Activated CD4-positive, CD25-positive, alpha-beta regulatory T cell treated with anti-CD3 and anti-CD28 coated beads, Interleukin-2, amount 50 U/mL, for 16 hours (primary cell): ENCODE data around the gene RIOK2.

Experiments
- DNase-seq: peaks from one replicate; pipeline ENCODE4 v3.0.0-alpha.2; 2020; ENCODE audit warnings: low read depth, low spot score

The RIOK2 gene

DNA sequence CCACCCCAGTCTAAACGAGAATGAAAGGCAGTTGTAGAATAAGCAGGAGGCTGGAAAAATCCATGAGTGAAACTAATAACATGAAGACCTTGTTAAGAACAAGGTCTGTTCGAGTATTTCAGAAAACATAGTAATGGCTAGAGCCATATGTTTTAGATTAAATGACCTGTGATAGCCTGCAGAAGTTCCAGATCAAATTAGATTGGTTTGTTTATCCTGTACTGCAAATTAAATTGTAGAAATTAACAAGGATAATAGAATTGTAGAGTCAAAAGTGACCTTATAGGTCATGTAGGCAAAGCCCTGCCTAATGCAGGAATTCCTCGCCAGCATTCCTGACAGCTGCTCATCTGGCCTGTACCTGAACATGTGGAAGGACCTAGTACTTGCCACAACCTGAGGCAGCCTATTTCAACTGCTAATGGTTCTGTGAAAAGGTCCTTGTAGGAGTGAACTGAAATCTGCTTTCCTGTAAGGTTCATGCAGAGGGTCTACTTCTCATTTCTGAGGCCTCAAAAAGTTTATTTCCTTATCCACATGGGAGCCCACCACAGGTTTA is 57.8 kb downstream of the RIOK2 start:
- no peak for DNase-seq

DNA sequence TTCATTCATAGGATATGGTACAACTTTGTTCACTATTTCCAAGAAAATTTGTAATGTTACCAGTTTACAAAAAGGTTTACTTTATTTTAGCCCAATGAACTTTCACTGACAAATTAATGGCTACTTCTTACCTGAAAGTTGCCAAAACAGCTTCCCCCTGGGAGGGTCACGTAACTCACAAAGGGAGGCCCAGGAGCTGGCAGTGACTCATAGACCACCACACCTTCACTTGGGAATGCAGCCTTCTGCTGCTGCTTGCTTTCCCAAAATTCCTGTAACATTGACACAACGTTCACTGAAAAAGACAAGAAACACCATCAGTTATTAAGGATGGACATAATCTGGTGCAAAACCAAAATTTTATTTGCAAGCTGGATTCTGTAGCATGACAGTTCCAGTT is 58.7 kb downstream of the RIOK2 start:
- DNase-seq: no peak

DNA sequence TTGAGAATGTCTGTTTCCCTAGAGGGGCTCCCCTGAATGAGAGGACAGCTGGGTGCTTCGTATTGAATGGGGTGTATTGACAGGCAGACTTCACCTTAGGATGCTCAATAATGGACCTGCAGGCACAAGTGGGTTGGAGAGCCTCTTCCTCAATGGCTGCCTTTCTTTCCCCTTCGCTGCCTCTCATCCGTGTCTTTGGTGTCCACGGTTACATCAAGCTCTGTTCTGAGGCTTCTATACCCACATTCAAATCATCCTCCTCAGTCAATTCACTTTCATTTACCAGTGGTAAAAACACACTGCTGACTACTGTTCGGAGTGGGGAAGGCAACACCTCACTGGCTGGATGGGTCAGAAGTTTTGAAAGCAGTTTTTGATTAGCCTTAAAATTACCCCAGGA is 61.2 kb downstream of the RIOK2 start:
- no peak for DNase-seq

DNA sequence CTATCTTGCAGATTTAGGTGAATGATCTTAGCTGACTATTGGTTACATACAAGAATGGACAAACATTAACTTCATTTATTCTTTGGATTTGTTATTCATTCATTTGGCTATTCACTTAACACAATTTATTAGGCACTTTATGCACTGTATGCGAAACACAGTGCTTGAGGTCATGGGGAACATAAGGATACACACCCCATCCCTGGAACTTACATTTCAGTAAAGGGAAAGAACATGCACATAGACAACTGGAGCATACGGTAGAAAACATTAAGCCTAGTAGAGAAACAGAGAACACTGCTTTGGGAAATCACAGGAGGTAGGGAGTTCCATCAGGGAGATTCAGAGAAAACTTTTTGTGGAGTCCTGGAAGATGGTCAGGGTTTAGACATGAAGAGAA is 62.9 kb downstream of the RIOK2 start:
- DNase-seq: no peak

DNA sequence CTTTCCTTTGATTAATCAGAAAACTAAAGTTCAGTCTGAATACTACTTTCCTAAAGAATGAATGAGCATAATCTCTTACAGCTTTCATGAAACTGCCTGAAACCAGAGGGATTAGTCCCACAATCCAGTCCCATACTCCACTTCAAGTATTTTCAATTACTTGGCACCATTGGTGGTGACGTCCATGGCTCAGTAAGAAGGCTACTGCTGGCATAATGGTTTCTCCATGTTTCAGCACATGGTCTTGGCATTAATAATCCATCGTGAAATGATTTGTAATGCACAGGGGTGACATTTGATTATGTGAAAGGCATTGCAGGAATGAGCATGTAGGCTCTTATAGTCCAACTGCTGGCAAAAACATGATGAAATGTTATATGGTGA is 64.0 kb downstream of the RIOK2 start:
- no peak for DNase-seq

DNA sequence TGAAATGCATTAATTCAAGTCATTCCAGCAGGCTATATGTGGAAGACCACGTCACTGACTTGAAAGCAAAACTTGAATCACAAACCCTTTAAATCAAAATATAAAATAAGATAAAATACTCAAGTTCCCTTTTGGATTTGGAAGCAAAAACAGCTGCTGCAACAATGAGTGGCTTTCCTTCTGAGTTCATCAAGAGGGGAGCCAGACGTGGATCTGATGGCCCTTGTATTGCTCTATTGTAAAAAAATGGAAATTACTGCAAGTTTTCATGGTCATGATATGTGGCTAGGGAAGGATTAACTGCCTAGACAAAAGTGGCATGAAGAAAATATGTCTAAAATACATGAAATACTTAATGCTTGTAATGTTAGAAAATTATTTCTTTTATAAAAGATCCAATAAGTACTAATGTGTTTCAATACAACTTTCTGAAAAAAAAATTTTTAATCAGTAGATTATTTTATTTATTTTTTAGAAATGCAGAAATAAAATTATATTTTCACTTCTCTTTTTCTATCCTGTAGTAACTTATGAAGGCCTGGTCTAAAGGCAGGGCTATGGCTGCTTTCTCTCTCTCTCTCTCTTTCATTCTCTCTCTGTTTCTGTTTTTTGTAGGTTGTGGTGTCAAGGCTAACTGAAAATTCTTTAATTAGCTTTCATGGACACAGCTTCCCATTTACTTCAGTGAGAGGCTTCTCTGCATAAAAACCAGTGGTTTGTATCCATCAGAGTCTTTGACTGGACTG is 64.6 kb downstream of the RIOK2 start:
- no peak for DNase-seq

DNA sequence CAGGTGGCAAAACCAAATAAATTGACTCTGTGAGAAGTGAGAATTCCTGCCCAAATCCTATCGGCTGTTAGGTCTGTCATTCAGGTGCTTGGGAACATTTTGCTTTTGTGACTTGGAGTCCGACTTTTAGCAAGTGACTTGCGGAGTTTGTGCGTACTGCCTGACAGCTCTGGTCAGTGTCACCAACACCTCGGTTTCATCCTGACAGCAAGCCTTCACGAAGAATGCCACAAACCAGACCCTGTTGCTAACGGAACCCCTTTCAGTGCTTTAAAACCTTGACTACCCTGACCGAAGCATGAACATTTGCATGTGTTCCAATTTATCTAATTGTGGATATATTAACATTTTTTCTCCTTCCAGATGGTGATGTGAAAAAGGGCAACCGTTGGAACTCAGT is 67.1 kb downstream of the RIOK2 start:
- no peak for DNase-seq

DNA sequence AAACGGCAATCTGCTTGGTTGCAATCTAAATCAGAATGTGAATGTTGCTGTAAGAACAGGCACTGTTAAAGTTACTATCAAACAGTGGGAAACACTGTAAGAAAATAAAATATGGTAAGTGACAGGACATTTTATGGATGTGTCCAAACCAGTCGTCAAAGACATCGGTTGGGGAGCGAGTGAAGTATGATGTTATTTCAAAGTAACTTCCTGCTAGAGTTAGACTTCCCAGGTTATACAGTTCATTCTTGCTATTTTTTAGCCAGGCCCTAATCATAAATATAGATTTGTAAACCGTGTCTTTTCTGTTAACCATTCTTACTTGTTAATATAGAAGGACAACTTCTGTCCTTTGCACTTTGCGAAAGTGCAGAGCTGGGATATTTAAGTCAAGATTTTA is 70.8 kb downstream of the RIOK2 start:
- no peak for DNase-seq

DNA sequence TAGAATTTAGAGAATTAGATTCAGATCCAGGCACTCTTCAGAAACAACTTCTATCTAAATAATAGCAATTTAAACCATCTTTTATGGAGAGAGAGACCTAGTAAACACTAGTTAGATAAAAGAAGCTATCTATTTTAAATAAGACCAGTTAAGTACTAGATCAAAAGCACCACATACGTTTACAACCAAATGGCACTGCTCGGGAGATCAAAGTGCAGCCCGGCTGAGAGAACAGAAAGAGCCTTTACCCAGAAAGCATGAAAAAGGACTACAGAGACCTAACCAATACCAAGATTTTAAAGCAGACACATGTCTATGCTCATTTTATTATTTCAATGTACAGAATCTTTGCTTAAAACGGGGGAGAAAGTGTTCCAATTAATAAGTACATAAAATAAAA is 71.4 kb downstream of the RIOK2 start:
- no peak for DNase-seq

DNA sequence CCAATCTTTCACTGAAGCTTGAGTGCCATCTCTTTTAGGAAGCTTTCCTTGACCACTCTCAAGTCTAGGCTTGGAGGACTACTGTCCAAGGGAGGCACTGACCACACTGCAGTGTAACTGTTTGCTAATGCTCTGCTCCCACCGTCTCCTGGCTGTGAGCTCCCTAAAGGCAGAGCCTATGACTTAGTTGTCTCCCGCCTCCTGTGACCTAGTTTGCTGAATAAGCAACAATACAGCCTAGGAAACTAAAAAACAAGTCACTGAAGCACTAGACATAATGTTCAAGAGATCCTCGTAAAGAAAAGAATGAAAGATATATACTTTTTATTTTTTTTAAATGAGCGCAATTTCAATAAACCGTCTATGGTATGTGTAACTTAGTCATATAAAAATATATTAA is 72.0 kb downstream of the RIOK2 start:
- DNase-seq: no peak
